Esophagus (tissue), 2 donors: ENCODE data around the gene SMAP2. TPM values are rescaled to one million over a fixed set of nuclear protein-coding genes. Genes with fewer than 3 reads are reported as not detected.

Experiments used
- H3K27ac ChIP-seq, 2 donors: one replicate each; pipeline ENCODE4 v1.5.1; 2013; ENCODE audit warnings: low read depth in 2 of 2, mild to moderate bottlenecking in 2 of 2, inconsistent platforms in 1 of 2, low read length in 1 of 2, moderate library complexity in 1 of 2
- H3K27me3 ChIP-seq, 2 donors: one replicate each; pipeline ENCODE4 v1.6.1; 2013; ENCODE audit warnings: low read length in 2 of 2, control low read depth in 1 of 2, mild to moderate bottlenecking in 1 of 2; ENCODE audit not compliant: insufficient read depth in 2 of 2, control insufficient read depth in 1 of 2
- H3K36me3 ChIP-seq, 2 donors: one replicate each; pipeline ENCODE4 v1.6.1; 2013; ENCODE audit warnings: low read length in 1 of 2; ENCODE audit not compliant: control insufficient read depth in 2 of 2, insufficient read depth in 2 of 2
- H3K4me1 ChIP-seq, 2 donors: one replicate each; pipeline ENCODE4 v1.6.1; 2013; ENCODE audit warnings: low read length in 1 of 2; ENCODE audit not compliant: control insufficient read depth in 2 of 2, insufficient read depth in 2 of 2
- H3K4me3 ChIP-seq, 2 donors: one replicate each; pipeline ENCODE4 v1.5.1; 2013; ENCODE audit warnings: low read length in 2 of 2, mild to moderate bottlenecking in 2 of 2, low read depth in 1 of 2, moderate library complexity in 1 of 2
- H3K9me3 ChIP-seq, 2 donors: one replicate each; pipeline ENCODE4 v1.6.1; 2013; ENCODE audit warnings: mild to moderate bottlenecking in 2 of 2, low read depth in 1 of 2, low read length in 1 of 2, moderate library complexity in 1 of 2; ENCODE audit not compliant: control insufficient read depth in 2 of 2, insufficient read depth in 1 of 2
- WGBS, 2 donors: extraction: QIAGEN DNeasy Blood & Tissue Kit; methylation state at CpG; one replicate each; pipeline ENCODE4 v1.1.7; 2013; 5-methylcytosine and 5-hydroxymethylcytosine counted together
- polyA plus RNA-seq, 2 donors: library from polyadenylated mRNA; stranded (reverse); fragments of 200-250 nt; gene quantifications; one replicate each; pipeline ENCODE4 v1.2.3, GENCODE V29; 2013
- donor health status: healthy with polysubstance abuse.
- donor health status: Bipolar disorder and iron deficiency.

The SMAP2 gene
- polyA plus RNA-seq, 2 donors, result 9.1 to 14.2 TPM

DNA sequence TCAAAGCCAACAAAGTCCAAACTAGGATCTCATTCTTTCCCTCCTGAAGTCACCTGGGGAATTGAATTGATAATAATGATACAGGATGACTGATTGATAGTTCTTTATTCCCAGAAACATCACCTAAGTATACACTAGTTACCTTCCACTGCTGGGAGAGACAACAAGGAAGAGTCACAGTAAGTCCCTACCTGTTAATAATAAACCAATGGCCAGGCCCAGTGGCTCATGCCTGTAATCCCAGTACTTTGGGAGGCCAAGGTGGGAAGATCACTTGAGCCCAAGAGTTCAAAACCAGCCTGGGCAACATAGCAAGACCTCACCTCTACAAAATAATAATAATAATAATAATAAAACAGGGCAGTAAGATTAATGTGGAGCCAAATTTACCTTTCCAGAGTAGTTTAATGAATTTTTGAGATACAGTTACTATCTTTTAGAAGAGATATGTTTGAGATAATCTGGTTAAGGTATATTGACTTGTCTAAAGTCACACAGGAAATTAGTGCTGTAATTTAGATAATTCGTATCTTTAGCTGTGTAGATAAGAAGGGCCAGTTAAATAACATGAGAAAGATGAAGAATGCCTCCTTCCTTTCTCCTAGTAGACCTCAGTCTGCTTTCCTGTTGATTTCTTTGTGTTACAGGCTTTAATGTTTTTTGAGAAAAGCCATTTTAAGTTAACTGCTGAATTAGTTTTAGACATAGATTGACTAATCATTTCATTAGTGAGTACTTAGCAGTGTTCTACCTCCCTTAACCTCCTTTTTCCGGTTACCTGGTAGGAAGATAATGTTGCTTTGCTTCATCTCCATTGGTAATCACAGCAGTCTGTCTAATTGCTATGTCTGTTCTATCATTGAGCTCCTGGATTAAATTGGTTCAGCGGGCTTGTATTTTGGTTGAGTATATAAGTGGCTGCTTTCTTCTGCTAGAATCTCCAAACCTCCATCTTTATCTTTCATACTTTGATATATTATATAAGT is 22.0 kb downstream of the SMAP2 start:
- H3K9me3 ChIP-seq, result no peaks in the 10 kb centered on the region
- H3K4me3 ChIP-seq, result no peak overlapping the region
- H3K27ac ChIP-seq, result peak overlapping the region in 1 of 2 donors; percentile 42
- H3K4me1 ChIP-seq, result no peaks in the 10 kb centered on the region
- H3K36me3 ChIP-seq, result no peaks in the 10 kb centered on the region
- 86 to 91% methylated on average over 3 of the region's 3 CpGs for WGBS, 2 donors
- no peaks in the 10 kb centered on the region for H3K27me3 ChIP-seq

- H3K27me3 ChIP-seq, result no peaks in the 10 kb centered on the region
- H3K27ac ChIP-seq, result peak overlapping the region in 1 of 2 donors; percentile 42
- H3K4me3 ChIP-seq, result no peak overlapping the region
- no peaks in the 10 kb centered on the region for H3K36me3 ChIP-seq
- H3K9me3 ChIP-seq, result no peaks in the 10 kb centered on the region
- no peaks in the 10 kb centered on the region for H3K4me1 ChIP-seq
- WGBS, 2 donors, result 62 to 81% methylated on average over 1 of the region's 1 CpG
Observed at GRCh38 chr1:40396420-40396819, 22.9 kb downstream of the SMAP2 start.

DNA sequence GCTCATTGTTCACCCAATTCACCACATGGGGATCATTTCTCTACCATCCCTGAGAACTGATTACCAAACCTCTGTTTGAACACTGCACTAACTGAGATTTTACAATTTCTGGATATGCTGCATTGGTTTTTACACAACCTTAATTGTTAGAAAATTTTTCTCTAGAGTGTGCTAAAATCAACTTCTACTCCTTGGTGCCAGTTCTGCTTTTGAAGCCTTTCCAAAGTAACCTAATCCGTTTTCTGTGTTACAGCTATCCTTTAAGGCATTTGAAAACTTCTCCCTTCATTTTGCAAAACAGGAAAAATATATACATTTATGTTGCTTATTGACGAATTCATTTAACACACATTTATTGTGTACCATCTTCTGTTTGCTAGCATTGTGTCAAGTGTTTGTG is 23.7 kb downstream of the SMAP2 start:
- no peaks in the 10 kb centered on the region for H3K36me3 ChIP-seq
- H3K27me3 ChIP-seq, result no peaks in the 10 kb centered on the region
- no peak overlapping the region for H3K27ac ChIP-seq
- H3K4me3 ChIP-seq, result no peak overlapping the region
- H3K9me3 ChIP-seq, result no peaks in the 10 kb centered on the region
- 83 to 84% methylated on average over 2 of the region's 2 CpGs for WGBS, 2 donors
- H3K4me1 ChIP-seq, result no peaks in the 10 kb centered on the region

GRCh38 chr1:40399984-40400704 is 26.6 kb downstream of the SMAP2 start:
- peak overlapping the region in 1 of 2 donors; percentile 15 for H3K27ac ChIP-seq
- H3K9me3 ChIP-seq, result no peaks in the 10 kb centered on the region
- 78 to 86% methylated on average over 4 of the region's 4 CpGs for WGBS, 2 donors
- no peaks in the 10 kb centered on the region for H3K36me3 ChIP-seq
- H3K27me3 ChIP-seq, result no peaks in the 10 kb centered on the region
- no peak overlapping the region for H3K4me3 ChIP-seq
- peaks cover 0 to 2% of the 10 kb centered on the region in 2 donors for H3K4me1 ChIP-seq

DNA sequence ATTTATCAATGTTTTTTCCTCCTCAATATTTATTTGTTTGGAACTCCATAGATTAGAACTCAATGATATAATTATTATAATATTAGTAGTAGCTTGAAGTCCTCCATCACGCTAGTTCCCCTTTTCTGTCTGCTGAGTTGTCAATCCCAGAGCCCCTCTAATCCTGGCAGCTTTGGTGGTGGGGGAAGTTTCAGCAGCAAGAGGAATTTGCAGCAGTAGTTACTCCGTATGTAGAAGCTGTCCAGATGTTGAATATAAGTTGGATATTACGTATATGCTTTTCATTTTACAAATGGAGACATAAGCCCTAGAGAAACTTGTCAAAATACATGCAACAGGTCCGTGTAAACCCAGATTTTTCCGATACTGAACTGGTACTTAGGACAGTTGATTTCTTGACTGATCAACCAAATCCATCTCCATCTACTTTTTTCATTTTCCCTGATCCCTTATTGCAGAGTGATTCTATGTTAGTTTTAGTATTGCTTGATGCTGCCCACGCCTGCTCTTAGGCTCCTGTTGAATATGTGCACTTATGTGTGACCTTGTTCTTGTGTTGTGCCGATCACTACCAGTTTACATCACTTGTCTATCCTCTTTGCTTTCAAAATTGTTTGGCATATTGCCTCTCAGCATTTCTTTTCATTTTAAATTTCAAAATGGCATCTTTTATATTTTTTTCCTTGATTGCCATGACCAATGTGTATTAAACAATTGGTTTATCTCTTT is 28.1 kb downstream of the SMAP2 start:
- 78 to 83% methylated on average over 7 of the region's 7 CpGs for WGBS, 2 donors
- no peaks in the 10 kb centered on the region for H3K9me3 ChIP-seq
- no peaks in the 10 kb centered on the region for H3K36me3 ChIP-seq
- H3K4me1 ChIP-seq, result peaks cover 0 to 2% of the 10 kb centered on the region in 2 donors
- H3K4me3 ChIP-seq, result no peak overlapping the region
- no peaks in the 10 kb centered on the region for H3K27me3 ChIP-seq
- H3K27ac ChIP-seq, result no peak overlapping the region

GRCh38 chr1:40404670-40405462 is 31.3 kb downstream of the SMAP2 start:
- Histone ChIP-seq H3K4me3 (no peak overlapping the region), H3K27me3 (no peaks in the 10 kb centered on the region)
- WGBS, 2 donors, result 46 to 48% methylated on average over 11 of the region's 11 CpGs

DNA sequence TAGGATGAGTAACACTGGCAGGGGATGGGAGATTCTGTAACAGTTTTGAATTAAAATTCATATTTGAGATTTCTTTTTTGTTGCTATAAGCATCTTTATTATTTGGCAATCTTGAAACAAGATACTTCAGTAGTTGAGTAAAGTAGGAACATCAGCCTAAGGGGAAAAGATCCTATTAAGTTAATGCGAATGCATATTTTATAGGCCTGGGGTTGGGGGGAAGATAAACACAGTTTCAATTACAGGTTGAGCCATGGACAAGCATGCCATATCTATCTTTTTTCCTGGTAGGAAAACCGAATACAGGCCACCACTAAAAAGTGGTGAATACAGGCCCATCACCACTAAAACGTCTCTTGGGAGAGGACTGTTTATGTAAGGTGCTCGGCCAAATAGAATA is 32.3 kb downstream of the SMAP2 start:
- 74 to 75% methylated on average over 4 of the region's 4 CpGs for WGBS, 2 donors
- peaks cover 0 to 2% of the 10 kb centered on the region in 2 donors for H3K4me1 ChIP-seq

More at GRCh38 chr1:40404670-40405462, 31.3 kb downstream of the SMAP2 start:
- Histone ChIP-seq H3K9me3 (no peaks in the 10 kb centered on the region), H3K27ac (no peak overlapping the region), H3K36me3 (peaks cover 0 to 4% of the 10 kb centered on the region in 2 donors), H3K4me1 (peaks cover 0 to 2% of the 10 kb centered on the region in 2 donors)

DNA sequence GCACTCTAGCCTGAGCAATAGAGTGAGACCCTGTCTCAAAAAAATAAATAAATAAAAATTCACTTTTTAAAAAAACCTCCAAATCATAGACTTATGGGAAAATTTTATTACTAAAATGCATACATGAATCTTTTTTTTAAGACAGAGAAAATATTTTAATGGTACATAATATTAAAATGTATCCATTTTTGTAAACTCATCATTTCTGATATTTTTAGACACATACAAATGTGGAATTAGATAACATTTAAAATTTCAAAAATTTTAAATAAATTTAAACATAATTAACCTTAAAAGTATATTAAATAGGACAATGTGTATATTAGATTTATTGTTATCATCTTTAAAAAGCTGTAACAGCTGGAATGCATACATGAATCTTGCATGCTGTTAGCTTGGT is 33.9 kb downstream of the SMAP2 start:
- Histone ChIP-seq H3K4me1 (peaks cover 0 to 2% of the 10 kb centered on the region in 2 donors), H3K9me3 (no peaks in the 10 kb centered on the region), H3K27me3 (no peaks in the 10 kb centered on the region), H3K4me3 (no peak overlapping the region), H3K27ac (no peak overlapping the region), H3K36me3 (peaks cover 2 to 4% of the 10 kb centered on the region in 2 donors)

More for the DNA sequence above, 32.3 kb downstream of the SMAP2 start:
- Histone ChIP-seq H3K36me3 (peaks cover 2 to 4% of the 10 kb centered on the region in 2 donors), H3K4me3 (no peak overlapping the region), H3K27me3 (no peaks in the 10 kb centered on the region), H3K9me3 (no peaks in the 10 kb centered on the region), H3K27ac (no peak overlapping the region)
